Gastroesophageal sphincter (tissue), 4 donors: Measurements from ENCODE around the gene KLF7. TPM values are rescaled to one million over a fixed set of nuclear protein-coding genes. Genes with fewer than 3 reads are reported as not detected.
A peak's percentile ranks its signal among the peaks of the same experiment; 100 is the strongest.

Experiments used
- ATAC-seq: fragments of 150-250 bp; one replicate; pipeline ENCODE4 v1.9.1; 2016; ENCODE audit warnings: mild to moderate bottlenecking, moderate library complexity
- H3K27ac ChIP-seq, 4 donors: fragments of 200-600 bp; sonication (generic) in 3 of 4; 1 replicate in 3 of 4; 2 replicates in 1 of 4; pipeline ENCODE4 v1.5.1; 2016 to 2019
- H3K27me3 ChIP-seq: fragments of 200-600 bp; sonication (generic); one replicate; pipeline ENCODE4 v1.5.1; 2019
- H3K36me3 ChIP-seq, 2 donors: fragments of 200-600 bp; sonication (generic); one replicate each; pipeline ENCODE4 v1.5.1; 2019; ENCODE audit warnings: control low read depth in 1 of 2
- H3K4me1 ChIP-seq, 3 donors: fragments of 200-600 bp; sonication (generic); 1 replicate in 2 of 3; 2 replicates in 1 of 3; pipeline ENCODE4 v1.5.1; 2016 to 2019; ENCODE audit warnings: control low read depth in 2 of 3
- H3K4me3 ChIP-seq, 2 donors: fragments of 200-600 bp; sonication (generic); one replicate each; pipeline ENCODE4 v1.5.1; 2019; ENCODE audit warnings: mild to moderate bottlenecking in 1 of 2, moderate library complexity in 1 of 2
- H3K9me3 ChIP-seq, 3 donors: fragments of 200-600 bp; sonication (generic); one replicate each; pipeline ENCODE4 v1.5.1; 2017 to 2019; ENCODE audit warnings: control low read depth in 2 of 3
- EP300 ChIP-seq: sonication (generic); formaldehyde crosslinking; IDR thresholded peaks from one replicate; pipeline ENCODE4 v1.6.1; 2017; ENCODE audit warnings: antibody characterized with exemption, mild to moderate bottlenecking
- POLR2A ChIP-seq, 2 donors: fragments of 450-650 bp; IDR thresholded peaks; one replicate each; pipeline ENCODE4 v1.6.1; 2017; ENCODE audit warnings: antibody characterized with exemption in 2 of 2, mild to moderate bottlenecking in 2 of 2, moderate library complexity in 1 of 2
- POLR2AphosphoS5 ChIP-seq: sonication (generic); formaldehyde crosslinking; IDR thresholded peaks from one replicate; pipeline ENCODE4 v1.6.1; 2017; ENCODE audit warnings: antibody characterized with exemption
- WGBS, 2 donors: methylation state at CpG; one replicate each; pipeline ENCODE4 v1.1.5; 2018; ENCODE audit warnings: low coverage in 1 of 2; 5-methylcytosine and 5-hydroxymethylcytosine counted together
- total RNA-seq, 4 donors: library from RNA; depleted of rRNA; stranded (reverse); fragments of >200 nt; gene quantifications; one replicate each; pipeline ENCODE4 v1.1.0, GENCODE V29; 2016
- TF ChIP-seq, protein P1 (sequence below), 4 experiments: fragments of 200-600 bp in 2 of 4; fragments of 450-650 bp in 2 of 4; sonication (generic) in 1 of 4; IDR thresholded peaks; one replicate each; pipeline ENCODE4 v1.5.1; 2017 to 2019; ENCODE audit warnings: antibody characterized with exemption in 4 of 4, mild to moderate bottlenecking in 2 of 4, moderate library complexity in 2 of 4

KLF7 gene
- total RNA-seq, 4 donors from 2014 or later, result 30.7 to 59.3 (median 42.1) TPM

DNA sequence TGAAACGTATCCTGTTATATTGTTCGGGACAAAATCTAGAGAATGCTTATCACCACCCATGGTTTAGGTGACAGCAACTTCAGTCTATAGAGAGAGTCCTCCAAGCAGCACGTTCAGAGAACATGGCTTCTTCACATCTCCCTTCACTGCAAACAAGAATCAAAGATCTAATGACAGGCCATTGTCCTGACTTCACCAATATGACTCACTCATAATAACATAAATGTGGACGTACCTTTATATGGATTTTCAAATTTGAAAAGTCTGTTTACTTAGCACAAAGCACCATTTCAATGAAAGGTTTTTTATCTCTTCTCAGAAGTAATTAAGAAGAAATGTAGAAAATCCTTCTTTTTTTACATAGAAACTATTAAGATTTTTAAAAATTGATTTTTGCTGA is 46.7 kb downstream of the KLF7 start:
- Histone ChIP-seq H3K9me3 (no peaks in the 10 kb centered on the region), H3K4me1 (peaks cover 20 to 99% (median 28%) of the 10 kb centered on the region in 3 donors), H3K4me3 (no peak overlapping the region), H3K27ac (no peak overlapping the region), H3K36me3 (peaks cover 0 to 34% of the 10 kb centered on the region in 2 donors), H3K27me3 (no peaks in the 10 kb centered on the region)
- no peak for TF ChIP-seq EP300
- no peak for TF ChIP-seq POLR2A (IDR thresholded peaks at IDR 0.05)
- TF ChIP-seq, protein P1, sequence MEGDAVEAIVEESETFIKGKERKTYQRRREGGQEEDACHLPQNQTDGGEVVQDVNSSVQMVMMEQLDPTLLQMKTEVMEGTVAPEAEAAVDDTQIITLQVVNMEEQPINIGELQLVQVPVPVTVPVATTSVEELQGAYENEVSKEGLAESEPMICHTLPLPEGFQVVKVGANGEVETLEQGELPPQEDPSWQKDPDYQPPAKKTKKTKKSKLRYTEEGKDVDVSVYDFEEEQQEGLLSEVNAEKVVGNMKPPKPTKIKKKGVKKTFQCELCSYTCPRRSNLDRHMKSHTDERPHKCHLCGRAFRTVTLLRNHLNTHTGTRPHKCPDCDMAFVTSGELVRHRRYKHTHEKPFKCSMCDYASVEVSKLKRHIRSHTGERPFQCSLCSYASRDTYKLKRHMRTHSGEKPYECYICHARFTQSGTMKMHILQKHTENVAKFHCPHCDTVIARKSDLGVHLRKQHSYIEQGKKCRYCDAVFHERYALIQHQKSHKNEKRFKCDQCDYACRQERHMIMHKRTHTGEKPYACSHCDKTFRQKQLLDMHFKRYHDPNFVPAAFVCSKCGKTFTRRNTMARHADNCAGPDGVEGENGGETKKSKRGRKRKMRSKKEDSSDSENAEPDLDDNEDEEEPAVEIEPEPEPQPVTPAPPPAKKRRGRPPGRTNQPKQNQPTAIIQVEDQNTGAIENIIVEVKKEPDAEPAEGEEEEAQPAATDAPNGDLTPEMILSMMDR (IDR thresholded peaks at IDR 0.05), result no peak
- TF ChIP-seq POLR2AphosphoS5, result no peak
- no peak for ATAC-seq
- whole genome bisulfite sequencing, 2 donors, result 51 to 70% methylated on average over 4 of the region's 4 CpGs

DNA sequence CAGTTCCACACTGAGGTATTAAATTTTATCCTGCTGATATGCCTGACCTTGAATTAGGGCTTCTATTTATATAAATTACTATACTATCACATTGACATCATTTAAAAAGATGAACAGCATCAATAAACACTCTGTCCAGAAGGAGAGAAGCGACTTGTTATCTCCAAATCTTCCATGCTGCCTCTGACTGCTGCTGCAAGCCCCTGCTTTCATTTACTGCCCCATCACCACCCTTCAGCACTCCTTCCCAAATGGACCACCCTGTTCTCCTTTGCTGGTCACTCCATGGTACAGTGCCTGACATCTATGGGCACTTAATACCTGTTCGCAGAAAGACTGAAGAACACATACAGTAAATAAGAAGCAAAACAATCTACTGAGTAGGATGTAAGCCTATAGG is 48.1 kb downstream of the KLF7 start:
- H3K9me3 ChIP-seq, result no peaks in the 10 kb centered on the region
- no peak overlapping the region for H3K27ac ChIP-seq
- no peak for ATAC-seq
- peaks cover 0 to 20% of the 10 kb centered on the region in 2 donors for H3K36me3 ChIP-seq
- TF ChIP-seq, protein P1 (IDR thresholded peaks at IDR 0.05), result no peak
- no peak for TF ChIP-seq EP300
- no peak for TF ChIP-seq POLR2A (IDR thresholded peaks at IDR 0.05)
- no peak for TF ChIP-seq POLR2AphosphoS5
- H3K4me1 ChIP-seq, result peaks cover 20 to 86% (median 20%) of the 10 kb centered on the region in 3 donors
- 73 to 92% methylated on average over 1 of the region's 2 CpGs for WGBS, 2 donors
- H3K4me3 ChIP-seq, result no peak overlapping the region
- H3K27me3 ChIP-seq, result no peaks in the 10 kb centered on the region

DNA sequence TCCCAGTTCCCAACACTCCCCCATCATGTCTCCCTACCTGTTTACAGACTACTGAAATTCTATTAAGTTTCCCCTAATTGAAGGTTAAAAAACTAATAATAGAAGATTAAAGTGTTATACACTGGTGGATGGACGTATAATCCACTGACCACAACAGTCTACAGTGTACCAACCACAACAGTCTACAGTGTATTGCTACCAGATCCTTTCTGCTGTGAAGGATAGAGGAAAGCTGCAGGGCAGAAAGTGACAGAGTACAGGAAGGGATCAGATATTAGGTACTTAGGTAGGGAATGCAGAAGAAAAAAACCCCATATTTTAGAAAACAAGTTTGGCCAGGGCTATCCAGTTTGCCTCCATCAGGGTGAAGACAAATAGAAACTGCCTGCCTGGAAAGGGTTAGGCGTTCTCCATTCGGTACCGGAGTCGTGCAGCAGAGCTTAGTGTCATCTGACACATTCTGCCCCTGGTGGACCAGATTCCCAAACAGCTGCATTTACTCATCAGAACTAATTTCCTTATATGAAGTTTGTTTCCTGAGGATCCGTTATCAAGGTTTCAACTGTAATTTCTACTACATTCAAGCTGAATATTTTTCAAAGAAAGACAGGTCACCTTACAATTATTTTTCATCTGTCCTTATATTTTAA is 49.9 kb downstream of the KLF7 start:
- Histone ChIP-seq H3K4me3 (no peak overlapping the region), H3K27me3 (no peaks in the 10 kb centered on the region), H3K36me3 (peaks cover 0 to 26% of the 10 kb centered on the region in 2 donors), H3K27ac (peak overlapping the region in 2 of 4 donors; percentile 9 to 11), H3K4me1 (peaks cover 4 to 77% (median 8%) of the 10 kb centered on the region in 3 donors), H3K9me3 (no peaks in the 10 kb centered on the region)
- peak; percentile 68 for ATAC-seq
- TF ChIP-seq, protein P1 (IDR thresholded peaks at IDR 0.05), result peak in 3 of 4 experiments; percentile 30 to 45 (median 33)
- no peak for TF ChIP-seq POLR2A (IDR thresholded peaks at IDR 0.05)
- TF ChIP-seq POLR2AphosphoS5, result peak; percentile 49
- TF ChIP-seq EP300, result no peak
- 9 to 12% methylated on average over 5 to 6 of the region's 6 CpGs for WGBS, 2 donors

DNA sequence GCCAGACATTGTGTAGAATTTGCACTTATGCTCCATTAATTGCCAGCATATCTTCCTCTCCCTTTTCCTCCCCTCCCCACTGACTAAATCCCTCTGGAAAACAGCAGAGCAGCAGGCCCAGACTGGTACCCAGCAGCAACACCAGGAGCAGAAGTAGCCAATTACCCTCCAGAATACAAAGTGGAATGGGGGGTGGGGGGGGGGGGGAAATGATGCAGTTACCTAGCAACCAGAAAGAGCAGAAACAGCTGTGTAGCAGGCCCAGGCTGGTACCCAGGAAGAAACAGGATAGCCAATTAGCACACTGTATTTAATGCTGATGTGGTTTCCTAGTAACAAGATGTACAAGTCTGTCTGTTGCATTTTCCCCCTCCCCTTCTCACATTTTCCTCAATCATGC is 52.3 kb downstream of the KLF7 start:
- peaks cover 0 to 23% of the 10 kb centered on the region in 2 donors for H3K36me3 ChIP-seq
- no peaks in the 10 kb centered on the region for H3K9me3 ChIP-seq
- H3K4me3 ChIP-seq, result no peak overlapping the region
- TF ChIP-seq POLR2AphosphoS5 (no peak), EP300 (no peak)
- TF ChIP-seq, protein P1 (IDR thresholded peaks at IDR 0.05), result no peak
- H3K27ac ChIP-seq, result no peak overlapping the region
- no peak for ATAC-seq
- H3K4me1 ChIP-seq, result peaks cover 4 to 65% (median 8%) of the 10 kb centered on the region in 3 donors
- no peaks in the 10 kb centered on the region for H3K27me3 ChIP-seq

DNA sequence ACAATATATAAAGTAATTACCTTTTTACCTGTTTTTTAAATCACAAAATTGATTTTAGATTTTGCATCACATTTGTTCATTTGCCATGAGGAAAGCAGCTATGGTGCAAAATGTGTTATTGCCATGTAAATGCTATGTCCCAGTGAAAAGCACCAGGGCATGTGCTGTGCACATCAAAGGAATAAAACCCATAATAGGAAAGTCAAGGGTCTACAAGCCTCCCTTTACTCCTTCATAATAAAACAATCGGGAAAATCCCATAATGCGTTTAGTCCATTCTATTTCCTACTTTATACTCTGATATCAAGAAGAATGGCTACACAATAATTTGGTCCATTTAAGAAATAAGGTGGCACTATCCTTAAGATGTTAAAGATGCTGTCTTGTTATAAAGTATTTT is 53.0 kb downstream of the KLF7 start:
- Histone ChIP-seq H3K9me3 (no peaks in the 10 kb centered on the region), H3K27ac (no peak overlapping the region), H3K4me3 (no peak overlapping the region), H3K36me3 (peaks cover 0 to 16% of the 10 kb centered on the region in 2 donors), H3K4me1 (peaks cover 4 to 65% (median 8%) of the 10 kb centered on the region in 3 donors), H3K27me3 (no peaks in the 10 kb centered on the region)
- no peak for ATAC-seq
- 74% methylated on average over 2 of the region's 2 CpGs for WGBS, 2 donors
- TF ChIP-seq, protein P1 (IDR thresholded peaks at IDR 0.05), result no peak
- TF ChIP-seq EP300, result no peak
- no peak for TF ChIP-seq POLR2A (IDR thresholded peaks at IDR 0.05)
- no peak for TF ChIP-seq POLR2AphosphoS5
